HepG2 (cell line): ENCODE measurements around the gene TOM1L1. TPM values are rescaled to one million over a fixed set of nuclear protein-coding genes. Genes with fewer than 3 reads are reported as not detected.

ENCODE experiments used
- DMTF1 ChIP-seq: sonication (generic); formaldehyde crosslinking; IDR thresholded peaks from 2 replicates; pipeline ENCODE4 v1.4.0; 2020; ENCODE audit warnings: mild to moderate bottlenecking, missing genetic modification reagents
- ZBTB39 ChIP-seq: sonication (generic); formaldehyde crosslinking; IDR thresholded peaks from 2 replicates; pipeline ENCODE4 v1.5.0; 2020; ENCODE audit warnings: missing genetic modification reagents
- ZBTB40 ChIP-seq, 2 experiments: fragments of 450-650 bp in 1 of 2; sonication (generic) in 1 of 2; formaldehyde crosslinking in 1 of 2; IDR thresholded peaks; 2 replicates each; pipeline versions ENCODE4 v1.6.1 to v1.8.0; 2016 to 2022; ENCODE audit warnings: antibody characterized with exemption in 1 of 2, mild to moderate bottlenecking in 1 of 2, missing genetic modification reagents in 1 of 2
- ZC3H4 ChIP-seq: sonication (generic); formaldehyde crosslinking; IDR thresholded peaks from 2 replicates; pipeline ENCODE4 v1.4.0; 2020; ENCODE audit warnings: missing genetic modification reagents, borderline replicate concordance
- ZGPAT ChIP-seq: IDR thresholded peaks from 2 replicates; pipeline ENCODE4 v1.6.1; 2016; ENCODE audit warnings: mild to moderate bottlenecking
- ZNF33A ChIP-seq: sonication (generic); formaldehyde crosslinking; IDR thresholded peaks from 2 replicates; pipeline ENCODE4 v1.5.1; 2020; ENCODE audit warnings: missing genetic modification reagents, mild to moderate bottlenecking, moderate library complexity, borderline replicate concordance
- ZNF382 ChIP-seq: sonication (generic); formaldehyde crosslinking; IDR thresholded peaks from 2 replicates; pipeline ENCODE4 v1.5.0; 2020; ENCODE audit warnings: missing genetic modification reagents, mild to moderate bottlenecking, borderline replicate concordance
- polyA plus RNA-seq, 8 experiments: library from polyadenylated mRNA; depleted of rRNA in 3 of 8; stranded (reverse) in 7 of 8; unstranded in 1 of 8; fragments of >200 nt; fragmentation: Illumina TruSeq in 4 of 8; extraction: Trizol in 4 of 8; gene quantifications; 2 replicates each; pipeline versions ENCODE4 v1.2.1 to v1.2.3, GENCODE V29; 2011 to 2016; ENCODE audit warnings: low read depth in 4 of 8, missing spikeins in 1 of 8, mixed read lengths in 1 of 8; ENCODE audit not compliant: insufficient read depth in 1 of 8
- total RNA-seq, 5 experiments: library from RNA; depleted of rRNA; stranded (reverse); fragments of >200 nt; fragmentation: Illumina TruSeq; extraction: Trizol; gene quantifications; 2 replicates each; pipeline ENCODE4 v1.2.3, GENCODE V29; 2016; ENCODE audit warnings: low read depth in 1 of 5

TOM1L1 gene
- total and polyA plus RNA-seq, 2 of the 13 experiments (the other 11 are each of a cell fraction or from before 2014, with no cell fraction given) = 45.3 to 51.3 TPM

- TF ChIP-seq ZBTB40 (IDR thresholded peaks at IDR 0.05) (no peak), ZBTB40 (CRISPR knock-in tag; IDR thresholded peaks at IDR 0.05) (peak; percentile 95), ZNF33A (CRISPR knock-in tag) (no peak), DMTF1 (CRISPR knock-in tag) (no peak), ZBTB39 (CRISPR knock-in tag) (0 out of 2 replicates have a peak, but pooled peaks have one; percentile 27), ZGPAT (CRISPR knock-in tag) (peak; percentile 85), ZC3H4 (CRISPR knock-in tag) (peak; percentile 82; the same call in 1 of the 2 replicates), ZNF382 (CRISPR knock-in tag) (no peak)
These were observed 67.8 kb downstream of the TOM1L1 start, which contains the start of the genes COX11 and STXBP4 (continued) for GRCh38 chr17:54968262-54968987.
